Keratinocyte (primary cell): Measurements from ENCODE around the gene ACOXL. TPM values are rescaled to one million over a fixed set of nuclear protein-coding genes. Genes with fewer than 3 reads are reported as not detected.
A peak's percentile ranks its signal among the peaks of the same experiment; 100 is the strongest.

Experiments
- DNase-seq: peaks from one replicate; pipeline ENCODE4 v3.0.0-alpha.2; 2011; ENCODE audit warnings: low read depth, missing footprints, low spot score
- FAIRE-seq: peaks from 2 replicates; lab custom pipeline; 2011; peaks lifted over from hg19 to GRCh38; lab: Jason Lieb, UNC
- H2AFZ ChIP-seq: 2 replicates; pipeline ENCODE4 v1.6.0; 2012; ENCODE audit warnings: low read length, control low read depth, inconsistent platforms; ENCODE audit not compliant: control insufficient read depth
- H3K27ac ChIP-seq: 2 replicates; pipeline ENCODE4 v1.5.1; 2011; ENCODE audit warnings: low read length; ENCODE audit not compliant: control insufficient read depth, insufficient read depth
- H3K27me3 ChIP-seq: 3 replicates; pipeline ENCODE4 v1.6.0; 2011; ENCODE audit warnings: low read length; ENCODE audit not compliant: control insufficient read depth, insufficient read depth; ENCODE audit errors: extremely low read depth
- H3K36me3 ChIP-seq, 2 experiments: 2 replicates in 1 of 2; 3 replicates in 1 of 2; pipeline ENCODE4 v1.5.1; 2011; ENCODE audit warnings: low read length in 2 of 2, mild to moderate bottlenecking in 1 of 2; ENCODE audit not compliant: control insufficient read depth in 2 of 2, insufficient read depth in 2 of 2; ENCODE audit errors: extremely low read depth in 1 of 2
- H3K4me1 ChIP-seq: 3 replicates; pipeline ENCODE4 v1.5.1; 2011; ENCODE audit warnings: low read length; ENCODE audit not compliant: control insufficient read depth, insufficient read depth; ENCODE audit errors: extremely low read depth
- H3K4me2 ChIP-seq: 3 replicates; pipeline ENCODE4 v1.6.0; 2011; ENCODE audit warnings: low read depth, low read length; ENCODE audit not compliant: control insufficient read depth, insufficient read depth; ENCODE audit errors: extremely low read depth
- H3K4me3 ChIP-seq, 3 experiments: fragments of 200-600 bp in 1 of 3; sonication (generic) in 1 of 3; 2 replicates in 2 of 3; 3 replicates in 1 of 3; pipeline ENCODE4 v1.5.1; 2011 to 2016; ENCODE audit warnings: low read length in 3 of 3, mild to moderate bottlenecking in 3 of 3, control low read depth in 2 of 3, inconsistent platforms in 1 of 3, low read depth in 1 of 3, mixed read lengths in 1 of 3, mixed run types in 1 of 3, moderate library complexity in 1 of 3; ENCODE audit not compliant: control insufficient read depth in 2 of 3, insufficient read depth in 2 of 3; ENCODE audit errors: extremely low read depth in 1 of 3
- H3K79me2 ChIP-seq: 2 replicates; pipeline ENCODE4 v1.6.0; 2012; ENCODE audit warnings: low read length; ENCODE audit not compliant: control insufficient read depth, insufficient read depth
- H3K9ac ChIP-seq: 3 replicates; pipeline ENCODE4 v1.6.0; 2011; ENCODE audit warnings: low read length; ENCODE audit not compliant: control insufficient read depth, insufficient read depth; ENCODE audit errors: extremely low read depth
- H3K9me1 ChIP-seq: 3 replicates; pipeline ENCODE4 v1.6.0; 2011; ENCODE audit warnings: low read length; ENCODE audit not compliant: control insufficient read depth, insufficient read depth; ENCODE audit errors: extremely low read depth
- H3K9me3 ChIP-seq: 2 replicates; pipeline ENCODE4 v1.5.1; 2012; ENCODE audit warnings: low read depth, low read length; ENCODE audit not compliant: control insufficient read depth
- H4K20me1 ChIP-seq: 3 replicates; pipeline ENCODE4 v1.6.0; 2011; ENCODE audit warnings: low read length; ENCODE audit not compliant: control insufficient read depth, insufficient read depth; ENCODE audit errors: extremely low read depth
- EZH2 ChIP-seq: IDR thresholded peaks from one replicate; pipeline ENCODE4 v1.6.1; 2012; ENCODE audit warnings: inconsistent platforms, mild to moderate bottlenecking, low read length, moderate library complexity
- dilution Hi-C: fragments of 300-500 bp; cut with MboI; formaldehyde crosslinking; loops from one replicate; pipeline ENCODE4 v1.7.0; 2020; ENCODE audit warnings: low sequenced_read_pairs; ENCODE audit not compliant: extremely low pct_ligation_motif_present
- polyA plus RNA-seq, 5 experiments: library from polyadenylated mRNA; depleted of rRNA in 3 of 5; stranded (reverse) in 3 of 5; stranded (forward) in 1 of 5; unstranded in 1 of 5; fragments of >200 nt; gene quantifications; 1 replicate in 1 of 5; 2 replicates in 3 of 5; 3 replicates in 1 of 5; pipeline versions ENCODE4 v1.2.1 to v1.2.3, GENCODE V29; 2011 to 2012; ENCODE audit warnings: missing spikeins in 2 of 5, low read depth in 1 of 5, low replicate concordance in 1 of 5
- TF ChIP-seq, protein P1 (sequence below), 3 experiments: IDR thresholded peaks in 1 of 3; conservative IDR thresholded peaks in 1 of 3; optimal IDR thresholded peaks in 1 of 3; 2 replicates in 2 of 3; 3 replicates in 1 of 3; pipeline versions ENCODE3 to v1.5.1; 2011; ENCODE audit warnings: low read length in 3 of 3, mild to moderate bottlenecking in 3 of 3, moderate library complexity in 2 of 3, control low read depth in 1 of 3, inconsistent platforms in 1 of 3; ENCODE audit not compliant: insufficient read depth in 2 of 3; ENCODE audit errors: extremely low read depth in 1 of 3

ACOXL gene
- polyA plus RNA-seq, 1 donor (not counting 4 experiments of a cell fraction or from before 2014, with no cell fraction given), result 0.04 TPM

DNA sequence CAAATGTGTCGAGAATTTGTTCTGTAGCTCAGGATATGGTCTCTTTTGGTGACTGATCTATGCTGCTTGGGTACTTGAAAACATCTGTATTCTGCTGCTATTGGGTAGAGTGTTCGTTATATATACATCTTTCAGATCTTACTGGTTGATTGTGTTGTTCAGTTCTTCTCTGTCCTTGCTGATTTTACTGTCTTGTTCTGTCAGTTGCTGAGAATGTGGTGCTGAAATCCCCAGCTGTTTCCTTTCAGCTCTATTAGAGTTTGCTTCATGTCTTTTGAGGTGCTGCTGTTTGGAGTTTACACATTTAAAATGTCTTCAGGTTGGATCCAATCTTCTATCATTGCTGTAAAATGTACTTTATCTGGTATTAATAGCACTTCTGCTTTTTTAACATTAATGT lies 401.2 kb downstream of the ACOXL start:
- Histone ChIP-seq H3K27ac (no peak overlapping the region), H3K36me3 (peaks cover 0 to 4% of the 10 kb centered on the region in 2 experiments), H3K4me2 (no peak overlapping the region), H3K27me3 (no peaks in the 10 kb centered on the region), H3K4me1 (no peaks in the 10 kb centered on the region), H3K4me3 (no peak overlapping the region), H4K20me1 (no peaks in the 10 kb centered on the region), H2AFZ (no peak overlapping the region), H3K9me3 (no peaks in the 10 kb centered on the region), H3K9me1 (no peaks in the 10 kb centered on the region), H3K79me2 (no peaks in the 10 kb centered on the region), H3K9ac (no peak overlapping the region)
- FAIRE-seq, result no peak
- DNase-seq, result no peak
- TF ChIP-seq, protein P1, sequence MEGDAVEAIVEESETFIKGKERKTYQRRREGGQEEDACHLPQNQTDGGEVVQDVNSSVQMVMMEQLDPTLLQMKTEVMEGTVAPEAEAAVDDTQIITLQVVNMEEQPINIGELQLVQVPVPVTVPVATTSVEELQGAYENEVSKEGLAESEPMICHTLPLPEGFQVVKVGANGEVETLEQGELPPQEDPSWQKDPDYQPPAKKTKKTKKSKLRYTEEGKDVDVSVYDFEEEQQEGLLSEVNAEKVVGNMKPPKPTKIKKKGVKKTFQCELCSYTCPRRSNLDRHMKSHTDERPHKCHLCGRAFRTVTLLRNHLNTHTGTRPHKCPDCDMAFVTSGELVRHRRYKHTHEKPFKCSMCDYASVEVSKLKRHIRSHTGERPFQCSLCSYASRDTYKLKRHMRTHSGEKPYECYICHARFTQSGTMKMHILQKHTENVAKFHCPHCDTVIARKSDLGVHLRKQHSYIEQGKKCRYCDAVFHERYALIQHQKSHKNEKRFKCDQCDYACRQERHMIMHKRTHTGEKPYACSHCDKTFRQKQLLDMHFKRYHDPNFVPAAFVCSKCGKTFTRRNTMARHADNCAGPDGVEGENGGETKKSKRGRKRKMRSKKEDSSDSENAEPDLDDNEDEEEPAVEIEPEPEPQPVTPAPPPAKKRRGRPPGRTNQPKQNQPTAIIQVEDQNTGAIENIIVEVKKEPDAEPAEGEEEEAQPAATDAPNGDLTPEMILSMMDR (optimal IDR thresholded peaks at IDR 0.05 in 1 of 3, IDR thresholded peaks at IDR 0.05 in 1 of 3, conservative IDR thresholded peaks at IDR 0.05 in 1 of 3; ENCODE audit: extremely low read depth in 1 of 3, insufficient read depth in 2 of 3, low read length in 3 of 3), result no peak
- TF ChIP-seq EZH2, result no peak
- dilution Hi-C loops, result no loop called here

DNA sequence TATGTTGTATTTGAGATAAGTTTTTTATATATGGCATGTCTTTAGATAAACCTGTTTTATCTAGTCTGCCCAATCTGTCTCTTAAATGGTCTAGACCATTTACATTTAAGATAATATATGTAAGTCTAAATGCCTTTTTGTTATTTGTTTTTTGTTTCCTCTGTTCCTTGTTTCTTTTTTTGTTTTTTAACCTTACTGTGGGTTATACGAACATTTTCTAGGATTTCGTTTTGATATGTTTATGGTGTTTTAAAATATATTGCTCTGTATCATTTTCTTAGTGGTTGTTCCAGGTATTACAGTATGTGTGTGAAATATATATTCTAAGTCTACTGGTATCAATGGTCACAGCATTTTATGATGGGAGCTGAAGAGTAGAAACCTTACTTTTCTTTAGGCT lies 401.7 kb downstream of the ACOXL start:
- no peaks in the 10 kb centered on the region for H3K79me2 ChIP-seq
- no peaks in the 10 kb centered on the region for H3K9me1 ChIP-seq
- no peaks in the 10 kb centered on the region for H3K9me3 ChIP-seq
- DNase-seq, result no peak
- no peak overlapping the region for H3K27ac ChIP-seq
- no peak overlapping the region for H3K4me3 ChIP-seq
- no peak overlapping the region for H3K9ac ChIP-seq
- peaks cover 0 to 4% of the 10 kb centered on the region in 2 experiments for H3K36me3 ChIP-seq
- no peaks in the 10 kb centered on the region for H3K27me3 ChIP-seq
- H3K4me2 ChIP-seq, result no peak overlapping the region
- no peaks in the 10 kb centered on the region for H4K20me1 ChIP-seq
- no peaks in the 10 kb centered on the region for H3K4me1 ChIP-seq
- H2AFZ ChIP-seq, result no peak overlapping the region
- dilution Hi-C loops, result no loop called here
- TF ChIP-seq, protein P1 (optimal IDR thresholded peaks at IDR 0.05 in 1 of 3, IDR thresholded peaks at IDR 0.05 in 1 of 3, conservative IDR thresholded peaks at IDR 0.05 in 1 of 3; ENCODE audit: extremely low read depth in 1 of 3, insufficient read depth in 2 of 3, low read length in 3 of 3), result peak in 1 of 3 experiments; percentile 8
- no peak for TF ChIP-seq EZH2
- no peak for FAIRE-seq
